ENCODE measurements around the gene SDK2. TPM values are rescaled to one million over a fixed set of nuclear protein-coding genes. Genes with fewer than 3 reads are reported as not detected.
"Not testable (repeated sequence)": the region's sequence is repeated elsewhere in the genome, so short reads cannot be mapped to it uniquely, and the experiment has no call there.

Gene SDK2
- polyA plus RNA-seq, 1 donor from 2014 or later, result 3.3 TPM

DNA sequence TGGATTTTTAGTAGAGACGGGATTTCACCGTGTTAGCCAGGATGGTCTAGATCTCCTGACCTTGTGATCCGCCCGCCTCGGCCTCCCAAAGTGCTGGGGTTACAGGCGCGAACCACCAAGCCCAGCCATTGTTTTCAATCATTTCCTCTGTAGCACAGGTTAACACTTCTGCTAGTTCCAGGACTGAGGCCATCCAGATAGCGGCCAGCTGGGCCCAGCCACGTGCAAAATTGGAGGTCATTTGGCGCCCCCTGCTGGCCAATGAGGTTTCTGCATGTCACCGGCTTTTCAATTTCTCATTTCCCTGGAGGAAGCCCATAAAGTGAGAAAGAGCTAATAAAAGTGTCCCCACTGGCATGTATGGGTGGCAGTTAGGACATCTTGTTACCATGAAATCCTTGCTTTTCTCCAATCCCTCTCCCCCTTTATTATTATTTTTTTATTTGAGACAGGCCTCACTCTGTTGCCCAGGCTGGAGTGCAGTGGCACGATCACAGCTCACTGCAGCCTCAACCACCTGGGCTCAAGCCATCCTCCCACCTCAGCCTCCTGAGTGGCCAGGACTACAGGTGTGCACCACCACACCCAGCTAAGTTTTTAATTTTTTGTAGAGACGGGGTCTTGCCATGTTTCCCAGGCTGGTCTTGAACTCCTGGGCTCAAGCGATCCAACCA is 274.3 kb downstream of the SDK2 start:
- H3K4me1 Mint-ChIP-seq, H3K9me3 Mint-ChIP-seq, H3K36me3 Mint-ChIP-seq, H3K27me3 Mint-ChIP-seq, H3K4me3 Mint-ChIP-seq: not testable (repeated sequence)
- H3K27ac Mint-ChIP-seq, result peak overlapping the region in 1 of 3 donors; percentile 40

- Mint-ChIP-seq H3K9me3 (no peaks in the 10 kb centered on the region), H3K27ac (no peak overlapping the region), H3K4me3 (no peak overlapping the region), H3K27me3 (peaks cover 5% of the 10 kb centered on the region), H3K36me3 (peaks cover 5% of the 10 kb centered on the region), H3K4me1 (peaks cover 0 to 4% (median 0%) of the 10 kb centered on the region in 3 donors)
Observed at GRCh38 chr17:73369111-73369521, 275.1 kb downstream of the SDK2 start.

GRCh38 chr17:73368085-73368631 is 276.1 kb downstream of the SDK2 start:
- H3K36me3 Mint-ChIP-seq, result peaks cover 5% of the 10 kb centered on the region
- no peak overlapping the region for H3K4me3 Mint-ChIP-seq
- H3K4me1 Mint-ChIP-seq, result peaks cover 0 to 4% (median 0%) of the 10 kb centered on the region in 3 donors
- peaks cover 5% of the 10 kb centered on the region for H3K27me3 Mint-ChIP-seq
- no peaks in the 10 kb centered on the region for H3K9me3 Mint-ChIP-seq
- H3K27ac Mint-ChIP-seq, result no peak overlapping the region

GRCh38 chr17:73365906-73366623 is 278.2 kb downstream of the SDK2 start:
- peaks cover 5% of the 10 kb centered on the region for H3K36me3 Mint-ChIP-seq
- peak overlapping the region in 1 of 3 donors; percentile 69 for H3K27ac Mint-ChIP-seq

GRCh38 chr17:73365301-73365874 is 278.9 kb downstream of the SDK2 start:
- Mint-ChIP-seq H3K36me3 (peaks cover 5% of the 10 kb centered on the region), H3K9me3 (no peaks in the 10 kb centered on the region), H3K4me3 (no peak overlapping the region), H3K27me3 (peaks cover 1% of the 10 kb centered on the region), H3K4me1 (peaks cover 0 to 1% (median 0%) of the 10 kb centered on the region in 3 donors), H3K27ac (no peak overlapping the region)

More at GRCh38 chr17:73365906-73366623, 278.2 kb downstream of the SDK2 start:
- peaks cover 0 to 1% (median 0%) of the 10 kb centered on the region in 3 donors for H3K4me1 Mint-ChIP-seq
- H3K4me3 Mint-ChIP-seq, result no peak overlapping the region
- H3K9me3 Mint-ChIP-seq, result no peaks in the 10 kb centered on the region
- peaks cover 1% of the 10 kb centered on the region for H3K27me3 Mint-ChIP-seq

- Mint-ChIP-seq H3K36me3 (peaks cover 3% of the 10 kb centered on the region), H3K27me3 (no peaks in the 10 kb centered on the region), H3K4me3 (no peak overlapping the region), H3K9me3 (no peaks in the 10 kb centered on the region), H3K27ac (no peak overlapping the region), H3K4me1 (peaks cover 0 to 1% (median 0%) of the 10 kb centered on the region in 3 donors)
Observed at GRCh38 chr17:73364155-73364522, 280.1 kb downstream of the SDK2 start.

DNA sequence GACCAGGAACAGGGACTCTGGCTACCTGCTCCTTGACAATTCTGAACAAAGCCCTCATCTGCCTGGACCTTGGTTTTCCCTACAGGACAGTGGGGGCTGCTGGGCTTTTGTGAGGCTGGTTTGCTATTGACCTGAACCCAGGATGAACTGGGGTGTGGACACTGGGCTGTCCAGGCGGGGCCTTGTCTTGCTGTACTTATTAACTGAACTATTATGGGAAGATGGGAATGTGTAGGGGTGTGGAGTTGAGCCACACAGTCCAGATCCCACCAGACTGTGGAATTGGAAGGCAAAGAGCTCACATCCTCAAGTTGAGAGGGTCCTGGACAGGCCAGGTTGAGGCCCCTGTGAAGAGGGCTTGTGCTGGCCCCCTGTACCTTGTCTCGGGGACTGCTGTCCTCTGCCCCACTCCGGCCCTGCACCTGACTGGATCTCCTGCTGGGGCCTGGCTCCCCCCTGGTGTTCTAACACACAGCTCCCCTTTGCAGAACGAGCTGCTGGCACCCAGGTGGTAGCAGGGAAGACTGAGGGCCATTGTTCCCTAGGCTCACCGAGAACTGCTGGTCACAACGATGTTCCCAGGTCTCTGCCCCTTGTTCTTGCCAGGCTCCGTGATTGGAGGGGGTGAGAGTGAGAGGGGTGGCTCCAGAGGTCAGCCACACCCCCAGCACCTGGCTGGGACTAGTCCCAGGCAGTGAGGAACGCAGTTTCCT is 280.6 kb downstream of the SDK2 start:
- Mint-ChIP-seq H3K27ac (no peak overlapping the region), H3K4me3 (no peak overlapping the region), H3K4me1 (peaks cover 0 to 1% (median 0%) of the 10 kb centered on the region in 3 donors), H3K9me3 (no peaks in the 10 kb centered on the region), H3K36me3 (peaks cover 3% of the 10 kb centered on the region), H3K27me3 (no peaks in the 10 kb centered on the region)

GRCh38 chr17:73362697-73363096 is 281.5 kb downstream of the SDK2 start:
- Mint-ChIP-seq H3K27ac (no peak overlapping the region), H3K9me3 (no peaks in the 10 kb centered on the region), H3K4me3 (no peak overlapping the region), H3K36me3 (peaks cover 3% of the 10 kb centered on the region), H3K4me1 (peaks cover 0 to under 1% (median 0%) of the 10 kb centered on the region in 3 donors), H3K27me3 (no peaks in the 10 kb centered on the region)

GRCh38 chr17:73360961-73361761 is 283.1 kb downstream of the SDK2 start:
- Mint-ChIP-seq H3K36me3 (peaks cover 3% of the 10 kb centered on the region), H3K9me3 (no peaks in the 10 kb centered on the region), H3K4me3 (no peak overlapping the region), H3K4me1 (no peaks in the 10 kb centered on the region), H3K27ac (no peak overlapping the region), H3K27me3 (no peaks in the 10 kb centered on the region)

- H3K27ac Mint-ChIP-seq, result no peak overlapping the region
Observed at GRCh38 chr17:73359987-73360410, 284.2 kb downstream of the SDK2 start.

GRCh38 chr17:73359352-73359751 is 284.9 kb downstream of the SDK2 start:
- Mint-ChIP-seq H3K27ac (no peak overlapping the region), H3K9me3 (no peaks in the 10 kb centered on the region), H3K36me3 (no peaks in the 10 kb centered on the region), H3K27me3 (no peaks in the 10 kb centered on the region), H3K4me1 (no peaks in the 10 kb centered on the region), H3K4me3 (no peak overlapping the region)

More at GRCh38 chr17:73359987-73360410, 284.2 kb downstream of the SDK2 start:
- Mint-ChIP-seq H3K27me3 (no peaks in the 10 kb centered on the region), H3K4me1 (no peaks in the 10 kb centered on the region), H3K4me3 (no peak overlapping the region), H3K36me3 (peaks cover 1% of the 10 kb centered on the region), H3K9me3 (no peaks in the 10 kb centered on the region)

GRCh38 chr17:73358668-73359067 is 285.6 kb downstream of the SDK2 start:
- no peaks in the 10 kb centered on the region for H3K36me3 Mint-ChIP-seq
- H3K4me3 Mint-ChIP-seq, result no peak overlapping the region

DNA sequence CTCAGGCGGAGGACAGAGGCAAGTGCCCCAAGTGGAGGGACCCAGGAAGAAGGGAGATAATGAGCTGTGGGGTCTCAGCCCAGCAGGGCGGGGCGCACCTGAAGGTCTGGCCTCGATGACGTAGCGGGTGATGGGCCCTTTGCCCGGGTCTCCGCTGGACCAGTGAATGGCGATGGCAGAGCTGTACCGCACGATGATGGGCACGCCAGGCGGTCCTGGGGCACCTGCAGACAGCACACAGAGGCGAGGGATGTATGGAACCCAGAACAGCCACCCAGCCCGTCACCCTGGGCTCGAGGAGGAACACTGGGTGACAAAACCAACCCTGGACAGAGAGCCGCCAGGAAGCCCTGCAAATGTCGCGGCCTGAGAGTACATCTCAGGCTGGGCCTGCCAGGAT is 286.3 kb downstream of the SDK2 start:
- no peaks in the 10 kb centered on the region for H3K27me3 Mint-ChIP-seq
- H3K27ac Mint-ChIP-seq, result no peak overlapping the region

More at GRCh38 chr17:73358668-73359067, 285.6 kb downstream of the SDK2 start:
- Mint-ChIP-seq H3K4me1 (no peaks in the 10 kb centered on the region), H3K27ac (no peak overlapping the region), H3K27me3 (no peaks in the 10 kb centered on the region), H3K9me3 (no peaks in the 10 kb centered on the region)

DNA sequence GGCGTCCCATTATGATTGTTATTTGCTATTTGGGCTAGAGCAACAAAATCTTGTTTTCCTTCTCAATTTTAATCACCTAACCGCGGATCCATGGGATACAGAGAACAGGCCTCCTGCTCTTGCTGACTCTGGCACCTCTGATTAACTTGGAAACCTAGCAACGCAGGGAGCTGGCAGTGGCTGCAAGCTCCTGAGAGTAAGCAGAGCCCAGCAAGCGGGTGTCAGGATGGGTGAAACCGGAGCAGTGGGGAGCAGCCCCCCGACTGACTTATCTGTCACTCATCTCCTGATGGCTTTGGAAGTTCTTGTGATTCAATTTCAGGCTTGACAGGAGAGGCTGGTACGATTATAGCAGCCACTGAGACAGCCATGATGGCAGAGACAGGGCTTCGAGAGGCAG is 286.9 kb downstream of the SDK2 start:
- H3K9me3 Mint-ChIP-seq, result no peaks in the 10 kb centered on the region
- H3K27ac Mint-ChIP-seq, result no peak overlapping the region
- no peaks in the 10 kb centered on the region for H3K36me3 Mint-ChIP-seq
- H3K27me3 Mint-ChIP-seq, result no peaks in the 10 kb centered on the region
- no peak overlapping the region for H3K4me3 Mint-ChIP-seq
- H3K4me1 Mint-ChIP-seq, result no peaks in the 10 kb centered on the region

More for the DNA sequence above, 286.3 kb downstream of the SDK2 start:
- no peaks in the 10 kb centered on the region for H3K36me3 Mint-ChIP-seq
- H3K9me3 Mint-ChIP-seq, result no peaks in the 10 kb centered on the region
- no peak overlapping the region for H3K4me3 Mint-ChIP-seq
- no peaks in the 10 kb centered on the region for H3K4me1 Mint-ChIP-seq
